CD4-positive, alpha-beta memory T cell (primary cell): ENCODE data around the gene NFATC2IP. TPM values are rescaled to one million over a fixed set of nuclear protein-coding genes. Genes with fewer than 3 reads are reported as not detected.
"Not testable (repeated sequence)": the region's sequence is repeated elsewhere in the genome, so short reads cannot be mapped to it uniquely, and the experiment has no call there.

Experiments used
- CTCF ChIA-PET: fragments of 350-600 bp; sonication (Branson Sonifier 250); formaldehyde crosslinking; loops from one replicate; lab custom pipeline; 2021; ENCODE audit warnings: inconsistent platforms; ENCODE audit not compliant: partially characterized antibody; lab: Charles Lee
- POLR2A ChIA-PET: fragments of 350-600 bp; sonication (Branson Sonifier 250); formaldehyde crosslinking; loops from one replicate; lab custom pipeline; 2021; ENCODE audit not compliant: partially characterized antibody; lab: Charles Lee
- DNase-seq, 5 donors: peaks; one replicate each; pipeline versions ENCODE4 v3.0.0 to v3.0.0-alpha.2; 2020 to 2022; ENCODE audit warnings: mixed read lengths in 1 of 5
- H3K27ac ChIP-seq: one replicate; pipeline ENCODE4 v1.7.0; 2013; ENCODE audit warnings: low read depth, low read length
- H3K27me3 ChIP-seq: 2 replicates; pipeline ENCODE4 v1.7.0; 2013; ENCODE audit warnings: mild to moderate bottlenecking, low read length, moderate library complexity; ENCODE audit not compliant: insufficient read depth
- H3K36me3 ChIP-seq: 2 replicates; pipeline ENCODE4 v1.7.0; 2013; ENCODE audit warnings: mild to moderate bottlenecking, low read length, moderate library complexity; ENCODE audit not compliant: insufficient read depth
- H3K4me1 ChIP-seq: 2 replicates; pipeline ENCODE4 v1.7.0; 2013; ENCODE audit warnings: mild to moderate bottlenecking, low read length, moderate library complexity; ENCODE audit not compliant: insufficient read depth
- H3K4me3 ChIP-seq, 2 donors: one replicate each; pipeline ENCODE4 v1.7.0; 2013; ENCODE audit warnings: low read length in 2 of 2, mild to moderate bottlenecking in 1 of 2
- H3K9me3 ChIP-seq, 2 donors: one replicate each; pipeline ENCODE4 v1.7.0; 2013; ENCODE audit warnings: low read length in 2 of 2, control low read depth in 1 of 2; ENCODE audit not compliant: control insufficient read depth in 1 of 2
- H3K27ac Mint-ChIP-seq, 7 donors: one replicate each; pipeline ENCODE4 v1.8.0; 2020 to 2021; ENCODE audit warnings: mixed read lengths in 7 of 7, mild to moderate bottlenecking in 6 of 7, inconsistent platforms in 3 of 7, moderate library complexity in 3 of 7
- H3K27me3 Mint-ChIP-seq, 2 donors: one replicate each; pipeline ENCODE4 v1.8.0; 2020 to 2021; ENCODE audit warnings: mixed read lengths in 2 of 2
- H3K36me3 Mint-ChIP-seq, 2 donors: one replicate each; pipeline ENCODE4 v1.8.0; 2020 to 2021; ENCODE audit warnings: mixed read lengths in 2 of 2, inconsistent platforms in 1 of 2, mild to moderate bottlenecking in 1 of 2
- H3K4me1 Mint-ChIP-seq, 4 donors: one replicate each; pipeline ENCODE4 v1.8.0; 2020 to 2021; ENCODE audit warnings: mixed read lengths in 4 of 4, mild to moderate bottlenecking in 1 of 4
- H3K4me3 Mint-ChIP-seq, 8 donors: one replicate each; pipeline ENCODE4 v1.8.0; 2020 to 2021; ENCODE audit warnings: mixed read lengths in 8 of 8, mild to moderate bottlenecking in 7 of 8, moderate library complexity in 6 of 8, inconsistent platforms in 3 of 8
- H3K9me3 Mint-ChIP-seq, 8 donors: one replicate each; pipeline ENCODE4 v1.8.0; 2020 to 2021; ENCODE audit warnings: mixed read lengths in 8 of 8, mild to moderate bottlenecking in 5 of 8, inconsistent platforms in 3 of 8, moderate library complexity in 1 of 8
- intact Hi-C: fragments of 100-400 bp; cut with micrococcal nuclease; formaldehyde crosslinking; loops from one replicate; pipeline ENCODE4 v1.15.1; 2023
- polyA plus RNA-seq, 2 donors: library from polyadenylated mRNA; unstranded; fragments of 300-500 nt; fragmentation: Illumina TruSeq; gene quantifications; one replicate each; pipeline ENCODE4 v1.2.3, GENCODE V29; 2021
- total RNA-seq, 2 experiments: library from RNA; stranded (reverse); gene quantifications; one replicate each; pipeline ENCODE4 v1.2.3, GENCODE V29; 2021

Gene NFATC2IP
- total and polyA plus RNA-seq, 4 experiments from 2014 or later, result 29.3 to 115 (median 67.4) TPM

DNA sequence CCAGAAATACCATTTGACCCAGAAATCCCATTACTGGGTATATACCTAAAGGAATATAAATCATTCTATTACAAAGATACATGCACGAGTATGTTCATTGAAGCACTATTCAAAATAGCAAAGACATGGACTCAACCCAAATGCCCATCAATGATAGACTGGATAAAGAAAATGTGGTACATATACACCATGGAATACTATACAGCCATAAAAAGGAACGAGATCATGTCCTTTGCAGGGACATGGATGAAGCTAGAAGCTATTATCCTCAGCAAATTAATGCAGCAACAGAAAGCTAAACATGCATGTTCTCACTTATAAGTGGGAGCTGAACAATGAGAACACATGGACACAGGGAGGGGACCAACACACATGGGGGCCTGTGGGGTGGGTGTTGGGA lies 24.5 kb upstream of the NFATC2IP start:
- H3K9me3 ChIP-seq, H3K36me3 ChIP-seq, H3K4me3 ChIP-seq, DNase-seq, H3K27me3 ChIP-seq, H3K27me3 Mint-ChIP-seq, intact Hi-C loops, H3K9me3 Mint-ChIP-seq: not testable (repeated sequence)
- Histone ChIP-seq H3K27ac (peak overlapping the region; percentile 93), H3K4me1 (peaks cover 21% of the 10 kb centered on the region)
- POLR2A ChIA-PET, result interaction anchor here (1.6 to 3.4 kb wide), 8 partner anchors 10 to 104 kb away, joined by 8 to 28 read pairs (median 12); partner anchors contain the start of genes ATXN2L, NFATC2IP, SH2B1 and SPNS1
- Mint-ChIP-seq H3K27ac (peak overlapping the region; percentile 96 to 100 (median 99)), H3K4me3 (peak overlapping the region; percentile 91 to 96 (median 94)), H3K4me1 (peaks cover 14 to 36% (median 25%) of the 10 kb centered on the region in 4 donors), H3K36me3 (peaks cover 2 to 14% of the 10 kb centered on the region in 2 donors)
- CTCF ChIA-PET, result interaction anchor here (0.9 to 3.7 kb wide), 2 partner anchors 19 to 23 kb away, joined by 3 to 19 read pairs; no protein-coding TSS in a partner anchor

- ChIA-PET POLR2A (interaction anchor here (0.6 to 2.4 kb wide), 2 partner anchors 9 to 820 kb away, joined by 3 to 8 read pairs; no protein-coding TSS in a partner anchor), CTCF (interaction anchor here (3.7 kb wide), 1 partner anchor 17 kb away, joined by 19 read pairs; no protein-coding TSS in a partner anchor)
- Histone ChIP-seq H3K36me3 (no peaks in the 10 kb centered on the region), H3K4me1 (peaks cover 21% of the 10 kb centered on the region), H3K9me3 (no peaks in the 10 kb centered on the region), H3K27me3 (no peaks in the 10 kb centered on the region), H3K27ac (no peak overlapping the region), H3K4me3 (no peak overlapping the region)
- Mint-ChIP-seq H3K4me3 (no peak overlapping the region), H3K27me3 (no peaks in the 10 kb centered on the region), H3K9me3 (peaks cover 0 to 2% (median 0%) of the 10 kb centered on the region in 8 donors), H3K27ac (peak overlapping the region in 3 of 7 donors; percentile 20 to 22 (median 21)), H3K4me1 (peaks cover 14 to 36% (median 25%) of the 10 kb centered on the region in 4 donors), H3K36me3 (peaks cover 0 to 13% of the 10 kb centered on the region in 2 donors)
- intact Hi-C loops, result no loop called here
- DNase-seq, result no peak
Measured at GRCh38 chr16:28927815-28928214, 22.9 kb upstream of the NFATC2IP start.

- CTCF ChIA-PET, result interaction anchor here (0.8 kb wide), 1 partner anchor 15 kb away, joined by 4 read pairs; no protein-coding TSS in a partner anchor
- Mint-ChIP-seq H3K4me3 (no peak overlapping the region), H3K4me1 (peaks cover 11 to 27% (median 18%) of the 10 kb centered on the region in 4 donors), H3K9me3 (no peaks in the 10 kb centered on the region), H3K36me3 (peaks cover 0 to 6% of the 10 kb centered on the region in 2 donors), H3K27me3 (no peaks in the 10 kb centered on the region), H3K27ac (peak overlapping the region in 5 of 7 donors; percentile 35 to 91 (median 72))
- Histone ChIP-seq H3K36me3 (no peaks in the 10 kb centered on the region), H3K9me3 (no peaks in the 10 kb centered on the region), H3K4me3 (no peak overlapping the region), H3K27ac (no peak overlapping the region), H3K27me3 (no peaks in the 10 kb centered on the region), H3K4me1 (peaks cover 14% of the 10 kb centered on the region)
- POLR2A ChIA-PET, result interaction anchor here (1.3 kb wide), 1 partner anchor 15 kb away, joined by 3 read pairs; no protein-coding TSS in a partner anchor
- no peak for DNase-seq
- intact Hi-C loops, result no loop called here
Measured at GRCh38 chr16:28930203-28930602, 20.5 kb upstream of the NFATC2IP start.

DNA sequence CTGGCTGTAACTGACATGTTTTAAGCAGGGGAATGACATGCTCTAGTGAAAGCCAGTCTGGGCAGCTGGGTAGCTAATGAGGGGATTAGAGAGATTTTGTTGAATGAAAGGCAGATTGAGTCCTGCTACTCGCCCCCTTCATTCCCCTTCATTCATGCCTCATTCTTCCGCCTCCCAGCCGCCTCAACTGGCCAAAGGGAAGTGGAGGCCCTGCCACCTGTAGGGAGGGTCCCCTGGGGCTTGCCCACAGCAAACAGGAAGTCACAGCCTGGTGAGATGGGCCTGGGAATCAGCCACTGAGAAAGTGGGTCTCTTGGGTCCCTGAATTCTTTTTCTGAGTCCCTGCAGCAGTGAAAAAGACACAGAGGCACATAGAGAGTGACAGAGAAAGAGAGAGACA lies 20.1 kb upstream of the NFATC2IP start:
- H3K36me3 Mint-ChIP-seq, result peaks cover 0 to 3% of the 10 kb centered on the region in 2 donors
- H3K4me3 Mint-ChIP-seq, result no peak overlapping the region
- intact Hi-C loops, result no loop called here
- no peaks in the 10 kb centered on the region for H3K9me3 Mint-ChIP-seq
- Histone ChIP-seq H3K27ac (no peak overlapping the region), H3K36me3 (no peaks in the 10 kb centered on the region), H3K4me1 (peaks cover 13% of the 10 kb centered on the region), H3K4me3 (no peak overlapping the region), H3K9me3 (no peaks in the 10 kb centered on the region), H3K27me3 (no peaks in the 10 kb centered on the region)
- ChIA-PET POLR2A (interaction anchor here (1.9 kb wide), 1 partner anchor 84 kb away, joined by 5 read pairs; the partner anchor contains the start of gene TUFM), CTCF (interaction anchor here (0.8 kb wide), 1 partner anchor 15 kb away, joined by 4 read pairs; no protein-coding TSS in a partner anchor)
- peaks cover 11 to 24% (median 17%) of the 10 kb centered on the region in 4 donors for H3K4me1 Mint-ChIP-seq
- H3K27me3 Mint-ChIP-seq, result no peaks in the 10 kb centered on the region
- no peak for DNase-seq
- H3K27ac Mint-ChIP-seq, result peak overlapping the region; percentile 40 to 91 (median 72)

DNA sequence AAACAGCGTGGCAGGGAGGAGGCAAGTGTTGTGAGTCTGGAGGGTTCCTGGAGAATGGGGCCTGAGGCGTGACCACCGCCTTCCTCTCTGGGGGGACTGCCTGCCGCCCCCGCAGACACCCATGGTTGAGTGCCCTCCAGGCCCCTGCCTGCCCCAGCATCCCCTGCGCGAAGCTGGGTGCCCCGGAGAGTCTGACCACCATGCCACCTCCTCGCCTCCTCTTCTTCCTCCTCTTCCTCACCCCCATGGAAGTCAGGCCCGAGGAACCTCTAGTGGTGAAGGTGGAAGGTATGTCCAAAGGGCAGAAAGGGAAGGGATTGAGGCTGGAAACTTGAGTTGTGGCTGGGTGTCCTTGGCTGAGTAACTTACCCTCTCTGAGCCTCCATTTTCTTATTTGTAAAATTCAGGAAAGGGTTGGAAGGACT lies 18.9 kb upstream of the NFATC2IP start, which contains the start of gene CD19:
CD19 (plus strand) TSS at position 171 of the 425 bp plus-strand sequence; CDS start at position 201, 30 bp downstream.
- Histone ChIP-seq H3K9me3 (no peaks in the 10 kb centered on the region), H3K4me3 (no peak within 1 kb of the TSS), H3K36me3 (no peaks in the 10 kb centered on the region), H3K4me1 (peaks cover 17% of the 10 kb centered on the region), H3K27ac (no peak within 1 kb of the TSS), H3K27me3 (no peaks in the 10 kb centered on the region)
- Mint-ChIP-seq H3K36me3 (no peaks in the 10 kb centered on the region), H3K4me3 (no peak within 1 kb of the TSS), H3K4me1 (peaks cover 16 to 28% (median 21%) of the 10 kb centered on the region in 4 donors), H3K9me3 (no peaks in the 10 kb centered on the region), H3K27me3 (no peaks in the 10 kb centered on the region), H3K27ac (peak within 1 kb of the TSS; percentile 40 to 91 (median 72))
- intact Hi-C loops, result no loop called here
- POLR2A ChIA-PET, result interaction anchor here (1.9 kb wide), 1 partner anchor 86 kb away, joined by 5 read pairs; the partner anchor contains the start of gene TUFM
- CTCF ChIA-PET, result interaction anchor here (1.4 kb wide), 1 partner anchor 14 kb away, joined by 6 read pairs; no protein-coding TSS in a partner anchor
- DNase-seq, result no peak

DNA sequence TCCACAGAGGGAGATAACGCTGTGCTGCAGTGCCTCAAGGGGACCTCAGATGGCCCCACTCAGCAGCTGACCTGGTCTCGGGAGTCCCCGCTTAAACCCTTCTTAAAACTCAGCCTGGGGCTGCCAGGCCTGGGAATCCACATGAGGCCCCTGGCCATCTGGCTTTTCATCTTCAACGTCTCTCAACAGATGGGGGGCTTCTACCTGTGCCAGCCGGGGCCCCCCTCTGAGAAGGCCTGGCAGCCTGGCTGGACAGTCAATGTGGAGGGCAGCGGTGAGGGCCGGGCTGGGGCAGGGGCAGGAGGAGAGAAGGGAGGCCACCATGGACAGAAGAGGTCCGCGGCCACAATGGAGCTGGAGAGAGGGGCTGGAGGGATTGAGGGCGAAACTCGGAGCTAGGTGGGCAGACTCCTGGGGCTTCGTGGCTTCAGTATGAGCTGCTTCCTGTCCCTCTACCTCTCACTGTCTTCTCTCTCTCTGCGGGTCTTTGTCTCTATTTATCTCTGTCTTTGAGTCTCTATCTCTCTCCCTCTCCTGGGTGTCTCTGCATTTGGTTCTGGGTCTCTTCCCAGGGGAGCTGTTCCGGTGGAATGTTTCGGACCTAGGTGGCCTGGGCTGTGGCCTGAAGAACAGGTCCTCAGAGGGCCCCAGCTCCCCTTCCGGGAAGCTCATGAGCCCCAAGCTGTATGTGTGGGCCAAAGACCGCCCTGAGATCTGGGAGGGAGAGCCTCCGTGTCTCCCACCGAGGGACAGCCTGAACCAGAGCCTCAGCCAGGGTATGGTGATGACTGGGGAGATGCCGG lies 18.2 kb upstream of the NFATC2IP start:
- Histone ChIP-seq H3K27ac (no peak overlapping the region), H3K27me3 (no peaks in the 10 kb centered on the region), H3K36me3 (no peaks in the 10 kb centered on the region), H3K4me1 (peaks cover 23% of the 10 kb centered on the region), H3K9me3 (no peaks in the 10 kb centered on the region), H3K4me3 (no peak overlapping the region)
- Mint-ChIP-seq H3K9me3 (no peaks in the 10 kb centered on the region), H3K4me3 (no peak overlapping the region), H3K27me3 (no peaks in the 10 kb centered on the region), H3K27ac (peak overlapping the region in 2 of 7 donors; percentile 36 to 44), H3K36me3 (no peaks in the 10 kb centered on the region), H3K4me1 (peaks cover 17 to 28% (median 22%) of the 10 kb centered on the region in 4 donors)
- no peak for DNase-seq
- POLR2A ChIA-PET, result interaction anchor here (0.9 to 1.9 kb wide), 2 partner anchors 69 to 86 kb away, joined by 3 to 5 read pairs; partner anchors contain the start of genes SH2B1 and TUFM
- CTCF ChIA-PET, result interaction anchor here (1.4 to 1.9 kb wide), 2 partner anchors 12 to 13 kb away, joined by 6 to 9 read pairs; no protein-coding TSS in a partner anchor
- intact Hi-C loops, result no loop called here
